Ovary (tissue), 9 donors: ENCODE data around the gene MED27. TPM values are rescaled to one million over a fixed set of nuclear protein-coding genes. Genes with fewer than 3 reads are reported as not detected.

ENCODE experiments used
- DNase-seq, 5 donors: peaks; one replicate each; pipeline ENCODE4 v3.0.0-alpha.2; 2019 to 2020
- H3K27ac ChIP-seq, 2 donors: fragments of 200-600 bp; one replicate each; pipeline versions ENCODE4 v1.5.1 to v1.8.0; 2019 to 2022
- H3K27me3 ChIP-seq: fragments of 200-600 bp; one replicate; pipeline ENCODE4 v1.8.0; 2022
- H3K36me3 ChIP-seq: fragments of 200-600 bp; sonication (generic); one replicate; pipeline ENCODE4 v1.5.1; 2019
- H3K4me1 ChIP-seq: one replicate; pipeline ENCODE4 v1.8.1; 2013; ENCODE audit warnings: mild to moderate bottlenecking, moderate library complexity; ENCODE audit not compliant: insufficient read depth
- H3K4me3 ChIP-seq: fragments of 200-600 bp; sonication (generic); one replicate; pipeline ENCODE4 v1.5.1; 2017
- H3K9me3 ChIP-seq, 2 donors: fragments of 200-600 bp in 1 of 2; sonication (generic) in 1 of 2; one replicate each; pipeline versions ENCODE4 v1.5.1 to v1.8.1; 2013 to 2019; ENCODE audit warnings: mild to moderate bottlenecking in 1 of 2, moderate library complexity in 1 of 2
- CTCF ChIP-seq, 3 donors: fragments of 450-650 bp in 2 of 3; fragments of 200-600 bp in 1 of 3; IDR thresholded peaks; one replicate each; pipeline versions ENCODE4 v1.5.1 to v1.8.0; 2016 to 2022; ENCODE audit warnings: antibody characterized with exemption in 3 of 3, mild to moderate bottlenecking in 1 of 3
- EP300 ChIP-seq: sonication (generic); formaldehyde crosslinking; IDR thresholded peaks from one replicate; pipeline ENCODE4 v1.6.1; 2017; ENCODE audit warnings: antibody characterized with exemption
- POLR2A ChIP-seq: fragments of 450-650 bp; IDR thresholded peaks from one replicate; pipeline ENCODE4 v1.6.1; 2017; ENCODE audit warnings: antibody characterized with exemption, mild to moderate bottlenecking, moderate library complexity
- WGBS, 3 donors: extraction: QIAGEN DNeasy Blood & Tissue Kit in 1 of 3; methylation state at CpG; one replicate each; pipeline versions ENCODE4 v1.1.5 to v1.1.7; 2013 to 2017; 5-methylcytosine and 5-hydroxymethylcytosine counted together
- intact Hi-C, 4 donors: fragments of 100-400 bp; cut with DNase I; formaldehyde crosslinking; loops; one replicate each; pipeline versions ENCODE4 v1.11.0 to v1.15.1; 2022 to 2023
- polyA plus RNA-seq, 2 donors: library from polyadenylated mRNA; stranded (reverse); fragments of 200-250 nt in 1 of 2; fragments of 350-450 nt in 1 of 2; fragmentation: Illumina TruSeq in 1 of 2; extraction: RNeasy Lipid Tissue Mini Kit (QIAGEN cat#74804) in 1 of 2; gene quantifications; one replicate each; pipeline ENCODE4 v1.2.3, GENCODE V29; 2013 to 2014
- total RNA-seq, 7 donors: library from RNA; depleted of rRNA in 2 of 7; stranded (reverse); fragments of >200 nt in 2 of 7; fragmentation: NEBNext Ultra II Directional in 3 of 7; extraction: Animal tissue kit (Norgen Biotek cat#: 25700) in 3 of 7; gene quantifications; one replicate each; pipeline versions ENCODE4 v1.1.0 to v1.2.4, GENCODE V29; 2016 to 2023
- donor health status: DM: no; HTN: no; CAD: no; lungs with moderate emphysema.
- donor health status: DM: no; HTN: no; CAD: no.
- donor health status: Bipolar disorder and iron deficiency.
- donor health status: DM: yes; HTN: yes; CAD: no.
- donor health status: DM: no; HTN: no; CAD: no.
- donor health status: DM: yes; HTN: yes; CAD: no.

Gene MED27
- total and polyA plus RNA-seq, 9 donors: 7.6 to 24.9 (median 17.4) TPM

GRCh38 chr9:131917009-131917408, 162.7 kb downstream of the MED27 start:
- 94 to 97% (median 96%) methylated on average over 2 of the region's 2 CpGs for WGBS, 3 donors
- intact Hi-C loops: no loop called here
- H3K4me1 ChIP-seq: peaks cover 1% of the 10 kb centered on the region
- H3K27ac ChIP-seq: no peak overlapping the region
- TF ChIP-seq POLR2A (no peak), EP300 (no peak), CTCF (IDR thresholded peaks at IDR 0.05) (no peak)
- no peak for DNase-seq
- H3K9me3 ChIP-seq: no peaks in the 10 kb centered on the region
- H3K27me3 ChIP-seq: no peaks in the 10 kb centered on the region
- H3K36me3 ChIP-seq: no peaks in the 10 kb centered on the region
- H3K4me3 ChIP-seq: no peak overlapping the region

GRCh38 chr9:131915181-131915580, 164.5 kb downstream of the MED27 start:
- Histone ChIP-seq H3K4me1 (peaks cover 1% of the 10 kb centered on the region), H3K4me3 (no peak overlapping the region), H3K27ac (no peak overlapping the region), H3K36me3 (no peaks in the 10 kb centered on the region), H3K27me3 (no peaks in the 10 kb centered on the region), H3K9me3 (no peaks in the 10 kb centered on the region)
- intact Hi-C loops: no loop called here
- 92 to 95% (median 93%) methylated on average over 2 of the region's 2 CpGs for WGBS, 3 donors
- DNase-seq: no peak
- no peak for TF ChIP-seq EP300
- no peak for TF ChIP-seq POLR2A
- TF ChIP-seq CTCF (IDR thresholded peaks at IDR 0.05): no peak

GRCh38 chr9:131912671-131913070, 167.0 kb downstream of the MED27 start:
- Histone ChIP-seq H3K4me3 (no peak overlapping the region), H3K4me1 (no peaks in the 10 kb centered on the region), H3K27me3 (no peaks in the 10 kb centered on the region), H3K36me3 (no peaks in the 10 kb centered on the region), H3K27ac (no peak overlapping the region), H3K9me3 (no peaks in the 10 kb centered on the region)
- 91 to 96% (median 95%) methylated on average over 3 of the region's 3 CpGs for WGBS, 3 donors
- DNase-seq: no peak
- intact Hi-C loops: no loop called here
- TF ChIP-seq EP300: no peak
- no peak for TF ChIP-seq POLR2A
- TF ChIP-seq CTCF (IDR thresholded peaks at IDR 0.05): no peak

GRCh38 chr9:131912069-131912468, 167.6 kb downstream of the MED27 start:
- TF ChIP-seq EP300 (no peak), POLR2A (no peak), CTCF (IDR thresholded peaks at IDR 0.05) (no peak)
- no peaks in the 10 kb centered on the region for H3K9me3 ChIP-seq
- intact Hi-C loops: no loop called here
- H3K36me3 ChIP-seq: no peaks in the 10 kb centered on the region
- no peak for DNase-seq
- no peaks in the 10 kb centered on the region for H3K27me3 ChIP-seq
- no peak overlapping the region for H3K27ac ChIP-seq
- H3K4me3 ChIP-seq: no peak overlapping the region
- no peaks in the 10 kb centered on the region for H3K4me1 ChIP-seq
- WGBS, 3 donors: 94 to 100% (median 97%) methylated on average over 1 of the region's 1 CpG

GRCh38 chr9:131910572-131910971, 169.1 kb downstream of the MED27 start:
- intact Hi-C loops: no loop called here
- no peak overlapping the region for H3K4me3 ChIP-seq
- no peaks in the 10 kb centered on the region for H3K27me3 ChIP-seq
- no peak for DNase-seq
- no peaks in the 10 kb centered on the region for H3K36me3 ChIP-seq
- TF ChIP-seq EP300 (no peak), CTCF (IDR thresholded peaks at IDR 0.05) (no peak)
- no peaks in the 10 kb centered on the region for H3K9me3 ChIP-seq
- 78 to 89% (median 86%) methylated on average over 7 of the region's 7 CpGs for WGBS, 3 donors
- no peak overlapping the region for H3K27ac ChIP-seq
- no peaks in the 10 kb centered on the region for H3K4me1 ChIP-seq
